HG02840 (cell line): ENCODE data around the gene ZNF594.
"Not testable (repeated sequence)": the region's sequence is repeated elsewhere in the genome, so short reads cannot be mapped to it uniquely, and the experiment has no call there.

ENCODE experiments used
- ATAC-seq: cut with Tn5 transposase; IDR thresholded peaks from one replicate; pipeline ENCODE4 v1.9.1; 2021; ENCODE audit warnings: mild to moderate bottlenecking, moderate library complexity, moderate number of reproducible peaks; ENCODE audit not compliant: unreplicated experiment, low FRiP score

Gene ZNF594

DNA sequence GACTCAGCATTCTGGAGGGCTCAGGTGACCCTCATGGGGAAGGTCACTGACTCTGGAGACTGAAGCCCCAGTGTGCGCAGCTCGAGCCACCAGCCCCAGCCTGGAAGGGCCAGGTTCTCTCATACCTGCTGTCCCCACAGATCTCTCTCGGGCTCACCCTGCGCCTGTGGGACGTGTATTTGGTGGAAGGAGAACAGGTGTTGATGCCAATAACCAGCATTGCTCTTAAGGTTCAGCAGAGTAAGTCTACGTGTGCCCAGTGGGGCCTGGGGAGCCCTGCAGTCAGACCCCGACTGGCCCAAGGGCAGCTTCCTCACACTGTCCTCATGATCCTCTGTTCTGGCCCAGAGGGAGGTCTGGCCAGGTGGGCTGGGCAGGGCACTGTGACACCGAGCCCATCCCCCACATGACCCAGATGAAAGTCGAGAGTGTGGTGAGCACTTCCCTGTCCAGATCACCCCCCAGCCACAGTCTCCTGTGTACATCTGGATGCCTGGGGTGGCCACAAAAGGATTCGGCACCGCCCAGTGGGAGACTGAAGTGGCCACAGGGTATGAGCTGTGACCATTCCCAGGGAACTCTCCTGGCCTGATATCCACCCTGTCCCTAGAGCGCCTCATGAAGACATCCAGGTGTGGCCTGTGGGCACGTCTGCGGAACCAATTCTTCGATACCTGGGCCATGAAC lies 54.0 kb downstream of the ZNF594 start:
- not testable (repeated sequence) for ATAC-seq

DNA sequence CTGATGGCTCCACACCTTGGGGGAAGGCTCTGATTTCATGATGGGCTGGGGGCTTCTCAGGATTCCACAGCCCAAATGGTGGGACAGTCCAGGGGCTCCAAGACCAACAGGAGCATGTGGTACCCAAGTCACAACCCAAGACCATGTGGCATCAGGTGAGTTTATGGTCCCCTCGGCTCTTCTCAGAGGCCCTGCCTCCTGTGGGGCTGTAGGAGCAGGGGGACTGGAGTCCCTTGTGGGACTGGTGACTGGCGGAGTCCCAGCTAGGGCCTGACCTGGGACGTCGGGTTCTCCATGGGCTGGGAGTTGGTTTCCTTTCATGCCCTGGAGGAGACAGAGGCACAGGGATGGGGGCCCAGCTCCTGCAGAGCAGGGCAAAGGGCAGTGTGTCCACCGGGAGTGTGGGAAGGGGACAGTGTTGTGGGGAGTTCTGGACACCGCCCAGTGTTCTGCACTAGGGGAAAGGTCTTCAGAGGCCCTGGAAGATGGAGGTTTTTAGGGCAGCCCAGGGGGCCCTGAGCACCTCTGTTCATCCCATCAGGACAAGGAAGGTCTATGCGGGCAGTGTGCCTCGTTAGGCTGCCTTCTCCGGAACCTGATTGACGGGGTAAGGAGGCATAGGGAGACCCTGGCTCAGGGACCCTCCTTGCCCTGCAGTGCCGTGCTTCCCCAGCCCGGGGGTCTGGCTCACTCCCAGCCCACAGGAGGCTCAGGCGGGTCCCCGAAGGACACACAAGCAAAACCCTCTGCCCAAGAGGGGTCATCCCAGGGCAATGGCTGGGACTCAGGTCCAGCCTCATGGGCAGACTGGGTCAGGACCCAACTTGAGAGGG lies 54.9 kb downstream of the ZNF594 start:
- not testable (repeated sequence) for ATAC-seq

DNA sequence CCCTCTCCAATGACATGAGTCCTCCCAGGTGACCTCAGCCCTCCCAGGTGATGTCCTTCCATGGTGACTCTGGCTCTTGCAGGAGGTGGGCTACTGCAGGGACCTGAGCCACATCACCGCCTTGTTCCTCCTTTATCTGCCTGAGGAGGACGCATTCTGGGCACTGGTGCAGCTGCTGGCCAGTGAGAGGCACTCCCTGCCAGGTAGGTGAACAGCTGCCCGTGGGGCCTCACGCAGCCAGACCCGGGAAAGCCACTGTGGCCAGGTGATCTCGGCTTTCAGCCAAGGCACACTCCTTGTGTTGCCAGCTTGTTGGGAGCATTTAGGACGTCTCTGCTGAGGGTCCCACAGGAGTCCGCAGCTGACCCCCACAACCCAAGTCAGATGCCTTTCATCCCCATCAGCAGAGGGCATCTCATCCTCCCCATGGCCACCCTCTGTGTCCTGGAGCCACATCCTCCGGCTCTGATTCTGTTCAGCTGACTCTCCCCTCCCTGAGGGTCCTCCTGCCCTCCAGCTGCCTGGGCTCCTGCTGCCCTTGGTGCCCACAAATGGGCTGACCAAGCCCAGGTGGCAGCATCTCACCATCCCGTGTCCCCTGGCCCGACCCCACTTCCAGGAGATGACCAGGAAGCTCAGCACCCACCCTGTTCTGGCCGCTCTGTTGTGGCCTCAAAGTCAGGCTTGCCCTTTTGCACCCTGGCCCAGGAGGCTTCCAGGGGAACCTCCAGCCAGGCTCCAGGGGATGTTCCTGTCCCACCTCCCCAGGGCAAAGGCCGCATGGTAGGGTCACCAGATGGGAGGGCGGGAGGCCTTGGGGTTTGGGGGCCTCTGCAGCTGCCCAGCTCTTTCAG lies 55.7 kb downstream of the ZNF594 start:
- ATAC-seq: no peak

GRCh38 chr17:5135131-5135712 lies 56.4 kb downstream of the ZNF594 start:
- ATAC-seq: not testable (repeated sequence)

DNA sequence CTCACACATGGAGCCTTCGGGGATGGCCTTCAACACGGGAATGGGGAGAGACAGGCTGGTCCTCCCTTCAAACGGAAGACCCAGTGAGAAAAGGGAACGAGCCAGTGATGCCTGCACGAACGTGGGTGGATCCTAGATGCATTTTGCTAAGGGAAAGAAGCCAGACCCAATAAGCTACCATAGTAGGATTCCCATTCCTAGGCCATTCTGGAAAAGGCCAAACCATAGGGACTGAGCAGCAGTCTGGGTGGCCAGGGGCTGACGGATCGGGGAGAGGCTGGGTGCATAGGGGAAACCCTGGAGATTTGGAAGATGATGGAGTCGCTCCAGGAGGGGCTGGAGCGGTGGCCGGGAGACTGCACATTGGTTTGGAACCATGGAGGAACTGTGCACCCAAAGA lies 57.1 kb downstream of the ZNF594 start:
- not testable (repeated sequence) for ATAC-seq

DNA sequence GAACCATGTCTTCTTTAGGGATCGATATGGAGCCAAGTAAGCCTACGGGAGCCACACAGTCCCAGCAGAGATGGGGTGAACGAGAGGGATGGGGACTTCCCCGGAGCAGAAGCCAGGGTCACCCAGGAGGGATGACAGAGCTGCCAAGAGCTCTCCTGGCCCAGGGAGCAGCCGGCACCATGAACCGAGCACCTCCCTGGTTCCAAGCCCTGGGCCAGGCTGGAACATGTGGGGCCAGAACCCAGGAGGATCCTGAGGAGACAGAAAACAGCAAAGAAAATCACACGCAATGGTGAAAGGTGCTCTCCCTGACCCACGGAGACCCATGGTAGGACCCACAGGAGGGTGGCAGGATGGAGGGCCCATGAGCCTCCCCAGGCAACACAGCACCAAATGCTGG lies 57.7 kb downstream of the ZNF594 start:
- ATAC-seq: not testable (repeated sequence)

DNA sequence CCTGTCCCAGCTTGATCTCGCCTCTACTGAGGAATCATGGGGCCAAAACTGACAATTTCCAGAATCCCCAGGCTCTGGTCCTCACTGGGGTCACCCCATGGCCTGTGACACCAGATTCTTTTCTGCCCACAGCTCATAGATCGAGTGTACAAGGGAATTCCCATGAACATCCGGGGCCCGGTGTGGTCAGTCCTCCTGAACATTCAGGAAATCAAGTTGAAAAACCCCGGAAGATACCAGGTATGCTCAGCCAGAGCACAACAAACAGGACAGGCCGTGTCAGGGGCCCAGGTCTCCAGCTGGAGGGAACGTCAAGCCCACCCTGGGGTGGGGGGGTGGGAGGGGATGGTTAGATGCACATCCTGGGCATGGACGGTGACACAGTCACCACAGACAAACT lies 58.4 kb downstream of the ZNF594 start:
- ATAC-seq: no peak

DNA sequence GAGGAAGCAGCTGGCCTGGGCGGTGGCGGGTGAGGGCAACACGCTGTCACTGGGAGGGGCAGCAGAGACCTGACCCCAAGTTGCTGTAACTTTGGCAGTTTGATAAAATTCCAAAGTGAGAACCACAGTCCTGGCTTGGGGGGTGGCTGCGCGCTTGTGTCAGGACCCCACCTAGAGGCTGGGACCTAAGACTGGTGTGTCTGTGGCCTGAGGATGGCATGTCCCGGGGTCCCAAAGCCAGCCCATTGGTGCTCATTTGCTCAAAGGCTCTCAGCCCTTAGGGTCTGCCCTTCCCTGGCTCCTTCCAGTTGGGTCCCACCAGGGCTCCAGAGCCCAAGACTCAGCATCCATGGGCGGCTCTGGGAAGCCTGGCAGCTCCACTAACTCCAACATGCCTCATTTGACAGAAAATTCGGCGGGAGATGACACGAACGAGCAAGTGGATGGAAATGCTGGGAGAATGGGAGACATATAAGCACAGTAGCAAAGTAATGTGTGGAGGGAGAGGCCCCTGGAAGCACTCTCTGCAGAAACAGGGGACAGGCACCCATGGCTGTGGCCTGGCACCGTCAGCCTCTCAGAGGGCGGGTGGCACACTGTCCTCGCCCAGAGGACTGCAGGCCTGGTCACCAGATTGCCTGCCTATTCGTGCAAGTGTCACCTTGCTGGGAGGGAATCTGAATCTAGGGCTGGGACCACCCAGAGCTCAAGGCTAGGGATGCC lies 59.0 kb downstream of the ZNF594 start:
- not testable (repeated sequence) for ATAC-seq

- ATAC-seq: not testable (repeated sequence)
Observed at GRCh38 chr17:5131799-5132502, 59.7 kb downstream of the ZNF594 start.

- ATAC-seq: no peak
Observed at GRCh38 chr17:5131146-5131715, 60.4 kb downstream of the ZNF594 start.

GRCh38 chr17:5130687-5131086 lies 61.0 kb downstream of the ZNF594 start:
- not testable (repeated sequence) for ATAC-seq

DNA sequence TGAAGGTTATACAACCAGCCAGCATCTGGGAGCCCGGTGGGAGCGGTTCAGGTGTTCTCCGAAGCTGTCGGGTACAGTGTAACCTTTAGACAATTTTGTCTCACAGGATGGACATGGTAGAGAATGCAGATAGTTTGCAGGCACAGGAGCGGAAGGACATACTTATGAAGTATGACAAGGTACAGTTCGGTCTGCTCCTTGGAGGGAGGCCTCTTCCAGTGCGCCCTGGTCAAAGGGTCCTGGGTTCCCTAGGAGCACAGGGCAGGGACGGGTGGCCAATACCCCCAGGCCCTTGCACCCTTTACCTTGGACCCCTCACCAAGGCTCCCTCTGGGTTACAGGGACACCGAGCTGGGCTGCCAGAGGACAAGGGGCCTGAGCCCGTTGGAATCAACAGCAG lies 61.4 kb downstream of the ZNF594 start:
- not testable (repeated sequence) for ATAC-seq

DNA sequence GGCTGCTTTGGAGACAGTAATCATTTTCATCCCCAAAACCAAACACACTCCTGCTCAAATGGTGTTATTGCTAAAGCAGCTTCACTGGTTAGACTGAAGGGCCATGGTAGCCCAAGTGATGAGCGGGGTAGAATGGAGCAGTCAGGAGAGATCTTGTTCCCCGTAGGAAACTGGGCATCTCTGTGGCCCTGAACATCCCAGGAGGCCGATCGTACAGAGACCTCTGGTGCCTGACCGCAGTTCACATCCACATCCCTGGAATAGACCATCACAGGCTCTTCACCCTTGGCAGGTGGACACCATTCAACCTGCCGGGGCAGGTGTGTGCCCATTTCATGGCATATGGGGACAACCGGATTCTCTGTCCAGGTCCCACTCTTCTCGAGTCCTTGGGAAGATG lies 61.9 kb downstream of the ZNF594 start:
- not testable (repeated sequence) for ATAC-seq
